MM.1S (cell line): ENCODE data around the gene OPA3.

ENCODE experiments used
- CTCF ChIP-seq: fragments of 300-600 bp; sonication (generic); IDR thresholded peaks from 2 replicates; pipeline ENCODE4 v1.5.1; 2016; ENCODE audit warnings: antibody characterized with exemption, low read length, mixed read lengths
- EZH2 ChIP-seq: fragments of 300-600 bp; sonication (generic); optimal IDR thresholded peaks from 2 replicates; pipeline ENCODE3; 2017; ENCODE audit warnings: low read depth, mild to moderate bottlenecking, antibody characterized with exemption, low read length, mixed read lengths

- TF ChIP-seq CTCF: 0 out of 2 replicates have a peak, but pooled peaks have one; percentile 11
- no peak for TF ChIP-seq EZH2
Measured at GRCh38 chr19:45498411-45499195, 86.0 kb downstream of the OPA3 start, which contains the start of gene PPM1N.
